Choroid plexus epithelial cell (primary cell): Measurements from ENCODE around the gene ODF2.
A peak's percentile ranks its signal among the peaks of the same experiment; 100 is the strongest.
"Not testable (repeated sequence)": the region's sequence is repeated elsewhere in the genome, so short reads cannot be mapped to it uniquely, and the experiment has no call there.

Experiments used
- DNase-seq: peaks from one replicate; pipeline ENCODE4 v3.0.0-alpha.2; 2010; ENCODE audit warnings: low read depth
- H3K4me3 ChIP-seq: 2 replicates; pipeline ENCODE4 v1.5.1; 2011; ENCODE audit warnings: low read depth, mild to moderate bottlenecking, control low read depth, low read length, moderate library complexity
- CTCF ChIP-seq: conservative IDR thresholded peaks from 2 replicates; pipeline ENCODE4 v1.5.1; 2011; ENCODE audit warnings: low read depth, mild to moderate bottlenecking, control low read depth, inconsistent platforms, low read length, moderate library complexity

ODF2 gene

GRCh38 chr9:128495804-128496417 lies 40.1 kb downstream of the ODF2 start:
- no peak for TF ChIP-seq CTCF
- no peak for DNase-seq
- no peak overlapping the region for H3K4me3 ChIP-seq

GRCh38 chr9:128497824-128498610 lies 42.2 kb downstream of the ODF2 start:
- H3K4me3 ChIP-seq = no peak overlapping the region
- DNase-seq = no peak
- no peak for TF ChIP-seq CTCF

- TF ChIP-seq CTCF = no peak
- DNase-seq = no peak
- no peak overlapping the region for H3K4me3 ChIP-seq
Measured at GRCh38 chr9:128498911-128499310, 43.1 kb downstream of the ODF2 start.

GRCh38 chr9:128499920-128500319 lies 44.1 kb downstream of the ODF2 start:
- no peak overlapping the region for H3K4me3 ChIP-seq
- DNase-seq = no peak
- TF ChIP-seq CTCF = no peak

GRCh38 chr9:128503415-128503825 lies 47.6 kb downstream of the ODF2 start:
- H3K4me3 ChIP-seq, DNase-seq: not testable (repeated sequence)

- H3K4me3 ChIP-seq = peak overlapping the region; percentile 99
- TF ChIP-seq CTCF = no peak
- DNase-seq = peak; percentile 33
Measured at GRCh38 chr9:128503870-128504269, 48.1 kb downstream of the ODF2 start.

- peak; percentile 92 for DNase-seq
- TF ChIP-seq CTCF = no peak
- peak within 1 kb of the TSS; percentile 99 for H3K4me3 ChIP-seq
Measured at GRCh38 chr9:128504485-128505413, 48.9 kb downstream of the ODF2 start, which contains the start of gene GLE1. TSS of gene GLE1 (plus strand) at chr9:128504719. CDS start at chr9:128504806, 87 bp downstream.
